ENCODE results near the gene BCL2A1.
"Not testable (repeated sequence)": the region's sequence is repeated elsewhere in the genome, so short reads cannot be mapped to it uniquely, and the experiment has no call there.

Gene BCL2A1

DNA sequence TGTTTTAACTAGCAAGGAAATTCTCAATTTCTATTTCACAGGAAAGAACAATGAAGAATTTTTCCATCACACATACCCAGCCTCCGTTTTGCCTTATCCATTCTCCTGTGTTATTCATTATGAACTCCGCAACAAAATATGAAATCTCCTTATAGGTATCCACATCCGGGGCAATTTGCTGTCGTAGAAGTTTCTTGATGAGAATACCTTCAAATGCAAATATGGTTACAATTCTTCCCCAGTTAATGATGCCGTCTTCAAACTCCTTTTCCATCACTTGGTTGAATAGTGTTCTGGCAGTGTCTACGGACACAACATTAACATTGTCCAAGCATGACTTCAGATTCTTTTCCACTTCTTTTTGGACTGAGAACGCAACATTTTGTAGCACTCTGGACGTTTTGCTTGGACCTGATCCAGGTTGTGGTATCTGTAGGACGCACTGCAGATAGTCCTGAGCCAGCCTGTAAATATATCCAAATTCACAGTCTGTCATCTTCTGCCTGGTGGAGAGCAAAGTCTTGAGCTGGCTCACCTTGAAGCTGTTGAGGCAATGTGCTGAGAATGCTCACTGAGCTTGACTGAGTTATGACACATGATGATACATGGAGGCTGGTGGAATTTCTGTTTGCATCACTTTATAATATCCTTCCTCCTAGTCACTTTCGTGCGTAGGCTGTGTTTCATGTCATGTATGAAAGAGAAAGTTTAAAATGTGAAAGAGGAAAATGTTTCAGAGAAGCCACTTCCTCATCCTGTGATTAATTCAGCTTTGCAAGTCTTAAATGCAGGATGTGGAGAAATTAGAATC lies at the start of gene BCL2A1:
BCL2A1 (minus strand) TSS at position 573 of the 811 bp plus-strand sequence; CDS start at position 496, 77 bp downstream.
- H3K36me3 ChIP-seq (ENCODE audit: insufficient read depth, low read length): no peaks in the 10 kb centered on the region
- no peaks in the 10 kb centered on the region for H3K9me3 ChIP-seq (ENCODE audit: control insufficient read depth, insufficient read depth, low read length)
- H3K4me1 ChIP-seq (ENCODE audit: insufficient read depth, low read length): no peaks in the 10 kb centered on the region
- H3K9ac ChIP-seq (ENCODE audit: low read depth, low read length): no peak within 1 kb of the TSS

DNA sequence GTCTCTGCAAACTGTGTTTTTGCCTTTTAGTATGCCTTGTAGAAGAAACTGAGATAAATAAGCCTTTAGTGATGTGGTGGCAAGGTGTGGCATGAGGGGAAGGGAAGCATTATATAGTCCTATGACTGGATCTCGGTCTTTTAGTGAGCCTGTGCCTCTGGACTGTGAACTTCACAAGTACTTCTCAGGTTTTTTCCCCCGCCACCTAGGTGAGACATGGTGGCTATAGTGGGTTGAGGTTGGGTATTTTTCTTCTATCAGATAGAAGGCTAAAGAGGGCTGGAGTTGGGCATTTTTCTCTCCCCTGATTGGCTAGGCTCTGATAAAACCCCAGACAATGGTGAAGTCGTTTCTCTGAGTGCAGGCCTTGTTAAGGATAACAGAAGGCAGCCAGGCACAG lies 49.7 kb upstream of the BCL2A1 start:
- Histone ChIP-seq H3K9me3 (ENCODE audit: control insufficient read depth, insufficient read depth, low read length) (no peaks in the 10 kb centered on the region), H3K4me1 (ENCODE audit: insufficient read depth, low read length) (no peaks in the 10 kb centered on the region), H3K36me3 (ENCODE audit: insufficient read depth, low read length) (no peaks in the 10 kb centered on the region), H3K9ac (ENCODE audit: low read depth, low read length) (no peak overlapping the region)

DNA sequence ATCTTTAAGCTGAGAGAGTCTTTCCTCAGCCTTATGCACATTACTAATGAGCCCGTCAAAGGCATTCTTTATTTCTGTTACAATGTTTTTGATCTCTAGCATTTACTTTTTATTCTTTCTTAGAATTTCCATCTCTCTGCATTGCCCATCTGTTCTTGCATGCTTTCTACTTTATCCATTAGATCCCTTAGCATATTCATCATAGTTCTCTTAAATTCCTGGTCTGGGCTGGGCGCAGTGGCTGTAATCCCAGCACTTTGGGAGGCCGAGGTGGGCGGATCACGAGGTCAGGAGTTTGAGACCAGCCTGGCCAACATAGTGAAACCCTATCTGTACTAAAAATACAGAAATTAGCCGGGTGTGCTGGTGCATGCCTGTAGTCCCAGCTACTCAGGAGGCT lies 49.2 kb upstream of the BCL2A1 start:
- not testable (repeated sequence) for H3K9me3 ChIP-seq (ENCODE audit: control insufficient read depth, insufficient read depth, low read length); H3K9ac ChIP-seq (ENCODE audit: low read depth, low read length); H3K36me3 ChIP-seq (ENCODE audit: insufficient read depth, low read length); H3K4me1 ChIP-seq (ENCODE audit: insufficient read depth, low read length)

DNA sequence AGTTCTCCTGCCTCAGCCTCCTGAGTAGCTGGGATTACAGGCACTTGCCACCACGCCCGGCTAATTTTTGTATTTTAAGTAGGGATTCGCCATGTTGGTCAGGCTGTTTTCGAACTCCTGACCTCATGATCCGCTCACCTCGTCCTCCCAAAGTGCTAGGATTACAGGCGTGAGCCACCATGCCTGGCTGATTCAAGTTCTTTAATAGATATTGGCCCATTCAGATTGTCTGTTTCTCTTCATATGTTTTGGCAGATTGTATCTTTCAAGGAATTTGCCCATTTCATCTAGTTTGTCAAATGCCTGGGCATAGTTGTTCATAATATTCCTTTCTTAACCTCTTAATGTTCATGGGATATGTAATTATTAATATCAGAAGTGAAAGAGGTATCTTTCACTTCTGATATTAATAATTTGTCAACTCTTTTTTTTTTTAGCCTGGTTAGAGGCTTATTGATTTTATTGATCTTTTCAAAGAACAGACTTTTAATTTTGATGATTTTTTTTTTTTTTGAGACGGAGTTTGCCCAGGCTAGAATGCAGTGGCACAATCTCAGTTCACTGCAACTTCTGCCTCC lies 48.3 kb upstream of the BCL2A1 start:
- no peaks in the 10 kb centered on the region for H3K36me3 ChIP-seq (ENCODE audit: insufficient read depth, low read length)
- H3K9ac ChIP-seq (ENCODE audit: low read depth, low read length): no peak overlapping the region
- H3K9me3 ChIP-seq (ENCODE audit: control insufficient read depth, insufficient read depth, low read length): no peaks in the 10 kb centered on the region
- no peaks in the 10 kb centered on the region for H3K4me1 ChIP-seq (ENCODE audit: insufficient read depth, low read length)

DNA sequence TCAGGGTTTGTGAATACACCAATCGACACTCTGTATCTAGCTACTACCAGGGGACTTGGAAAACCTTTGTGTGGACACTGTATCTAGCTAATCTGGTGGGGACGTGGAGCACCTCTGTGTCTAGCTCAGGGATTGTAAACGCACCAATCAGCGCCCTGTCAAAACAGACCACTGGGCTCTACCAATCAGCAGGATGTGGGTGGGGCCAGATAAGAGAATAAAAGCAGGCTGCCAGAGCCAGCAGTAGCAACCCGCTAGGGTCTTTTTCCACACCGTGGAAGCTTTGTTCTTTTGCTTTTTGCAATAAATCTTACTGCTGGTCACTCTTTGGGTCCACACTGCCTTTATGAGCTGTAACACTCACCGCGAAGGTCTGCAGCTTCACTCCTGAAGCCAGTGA lies 46.1 kb upstream of the BCL2A1 start:
- not testable (repeated sequence) for H3K36me3 ChIP-seq (ENCODE audit: insufficient read depth, low read length); H3K9ac ChIP-seq (ENCODE audit: low read depth, low read length); H3K4me1 ChIP-seq (ENCODE audit: insufficient read depth, low read length); H3K9me3 ChIP-seq (ENCODE audit: control insufficient read depth, insufficient read depth, low read length)

DNA sequence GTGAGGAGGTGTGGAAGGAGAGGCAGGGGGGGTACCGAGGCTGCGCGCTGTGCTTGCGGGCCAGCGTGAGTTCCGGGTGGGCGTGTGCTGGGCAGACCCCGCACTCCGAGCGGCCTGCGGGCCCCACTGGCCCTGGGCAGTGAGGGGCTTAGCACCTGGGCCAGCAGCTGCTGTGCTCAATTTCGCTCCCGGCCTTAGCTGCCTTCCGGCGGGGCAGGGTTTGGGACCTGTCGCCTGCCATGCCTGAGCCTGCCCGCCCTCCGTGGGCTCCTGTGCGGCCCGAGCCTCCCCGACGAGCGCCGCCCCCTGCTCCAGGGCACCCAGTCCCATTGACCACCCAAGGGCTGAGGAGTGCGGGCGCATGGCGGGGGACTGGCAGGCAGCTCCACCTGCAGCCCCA lies 45.5 kb upstream of the BCL2A1 start:
- H3K9me3 ChIP-seq (ENCODE audit: control insufficient read depth, insufficient read depth, low read length); H3K4me1 ChIP-seq (ENCODE audit: insufficient read depth, low read length); H3K9ac ChIP-seq (ENCODE audit: low read depth, low read length); H3K36me3 ChIP-seq (ENCODE audit: insufficient read depth, low read length): not testable (repeated sequence)

DNA sequence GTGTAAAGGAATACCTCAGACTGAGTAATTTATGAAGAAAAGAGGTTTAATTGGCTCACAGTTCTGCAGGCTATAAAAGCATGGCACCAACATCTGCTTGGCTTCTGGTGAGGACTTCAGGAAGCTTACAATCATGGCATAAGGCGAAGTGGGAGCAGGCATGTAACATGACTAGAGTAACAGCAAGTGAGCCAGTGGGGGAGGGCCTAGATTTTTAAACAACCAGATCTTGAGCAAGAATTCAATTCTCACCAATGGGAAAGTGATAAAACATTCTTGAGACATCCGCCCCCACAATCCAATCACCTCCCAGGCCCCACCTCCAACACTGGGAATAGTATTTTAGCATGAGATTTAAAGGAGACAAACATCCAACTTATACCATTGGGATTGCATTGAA lies 44.2 kb upstream of the BCL2A1 start:
- H3K36me3 ChIP-seq (ENCODE audit: insufficient read depth, low read length): no peaks in the 10 kb centered on the region
- H3K9me3 ChIP-seq (ENCODE audit: control insufficient read depth, insufficient read depth, low read length): no peaks in the 10 kb centered on the region
- no peaks in the 10 kb centered on the region for H3K4me1 ChIP-seq (ENCODE audit: insufficient read depth, low read length)
- no peak overlapping the region for H3K9ac ChIP-seq (ENCODE audit: low read depth, low read length)

DNA sequence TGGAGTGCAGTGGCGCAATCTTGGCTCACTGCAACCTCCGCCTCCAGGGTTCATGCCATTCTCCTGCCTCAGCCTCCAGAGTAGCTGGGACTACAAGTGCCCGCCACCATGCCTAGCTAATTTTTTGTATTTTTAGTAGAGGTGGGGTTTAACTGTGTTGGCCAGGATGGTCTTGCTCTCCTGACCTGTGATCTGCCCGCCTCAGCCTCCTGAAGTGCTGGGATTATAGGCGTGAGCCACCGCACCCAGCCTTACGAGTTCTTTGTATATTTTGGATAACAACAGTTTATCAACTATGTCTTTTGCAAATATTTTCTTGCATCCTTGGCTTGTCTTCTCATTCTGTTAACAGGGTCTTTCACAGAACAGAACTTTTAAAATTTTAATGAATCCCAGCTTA lies 43.2 kb upstream of the BCL2A1 start:
- H3K9me3 ChIP-seq (ENCODE audit: control insufficient read depth, insufficient read depth, low read length); H3K9ac ChIP-seq (ENCODE audit: low read depth, low read length); H3K4me1 ChIP-seq (ENCODE audit: insufficient read depth, low read length); H3K36me3 ChIP-seq (ENCODE audit: insufficient read depth, low read length): not testable (repeated sequence)

DNA sequence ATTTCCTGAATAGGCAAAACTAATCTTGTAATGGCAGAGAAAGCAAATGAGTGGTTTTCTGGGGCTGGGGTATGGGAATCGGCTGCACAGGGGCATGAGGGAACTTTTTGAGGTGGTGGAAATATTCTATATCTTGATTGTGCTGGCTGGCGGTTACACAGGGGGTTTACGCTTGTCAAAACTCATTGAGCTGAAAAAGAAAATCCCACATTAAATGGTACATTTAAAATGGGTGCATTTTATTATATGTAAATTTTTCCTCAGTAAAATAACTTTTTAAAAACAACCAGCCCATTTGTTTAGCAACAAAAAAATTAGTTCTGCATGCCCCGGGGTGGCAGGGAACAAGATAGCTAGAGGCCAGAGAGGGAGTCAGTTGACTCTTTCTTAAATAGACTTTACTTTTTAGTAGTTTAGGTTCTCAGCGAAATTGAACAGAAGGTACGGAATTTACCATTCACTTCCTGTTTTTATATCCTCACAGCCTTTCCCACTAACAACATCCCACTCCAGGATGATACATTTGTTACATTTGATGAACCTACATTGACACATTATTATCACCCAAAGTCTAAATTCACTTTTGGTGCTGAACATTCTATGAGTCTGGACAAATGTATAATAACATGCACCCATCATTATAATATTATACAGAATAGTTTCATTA lies 41.2 kb upstream of the BCL2A1 start:
- H3K9me3 ChIP-seq (ENCODE audit: control insufficient read depth, insufficient read depth, low read length): no peaks in the 10 kb centered on the region
- no peaks in the 10 kb centered on the region for H3K36me3 ChIP-seq (ENCODE audit: insufficient read depth, low read length)
- no peak overlapping the region for H3K9ac ChIP-seq (ENCODE audit: low read depth, low read length)
- H3K4me1 ChIP-seq (ENCODE audit: insufficient read depth, low read length): no peaks in the 10 kb centered on the region

DNA sequence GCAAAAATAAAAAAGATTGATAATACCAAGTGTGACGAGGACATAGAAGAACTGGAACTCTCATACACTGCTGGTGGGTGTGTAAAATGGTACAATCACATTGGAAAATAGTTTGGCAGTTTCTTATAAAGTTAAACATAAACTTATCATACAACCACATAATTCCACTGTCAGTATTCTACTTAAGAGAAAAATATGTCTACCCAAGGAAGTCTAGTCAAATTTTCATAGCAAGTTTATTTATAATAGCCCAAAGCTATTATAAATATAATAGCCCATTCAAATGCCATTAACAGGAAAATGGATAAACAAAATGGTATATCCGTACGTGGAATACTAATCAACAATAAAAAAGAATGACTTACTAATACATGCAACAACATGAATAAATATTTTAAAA lies 40.6 kb upstream of the BCL2A1 start:
- H3K4me1 ChIP-seq (ENCODE audit: insufficient read depth, low read length): no peaks in the 10 kb centered on the region
- H3K9ac ChIP-seq (ENCODE audit: low read depth, low read length): no peak overlapping the region
- no peaks in the 10 kb centered on the region for H3K36me3 ChIP-seq (ENCODE audit: insufficient read depth, low read length)
- no peaks in the 10 kb centered on the region for H3K9me3 ChIP-seq (ENCODE audit: control insufficient read depth, insufficient read depth, low read length)

DNA sequence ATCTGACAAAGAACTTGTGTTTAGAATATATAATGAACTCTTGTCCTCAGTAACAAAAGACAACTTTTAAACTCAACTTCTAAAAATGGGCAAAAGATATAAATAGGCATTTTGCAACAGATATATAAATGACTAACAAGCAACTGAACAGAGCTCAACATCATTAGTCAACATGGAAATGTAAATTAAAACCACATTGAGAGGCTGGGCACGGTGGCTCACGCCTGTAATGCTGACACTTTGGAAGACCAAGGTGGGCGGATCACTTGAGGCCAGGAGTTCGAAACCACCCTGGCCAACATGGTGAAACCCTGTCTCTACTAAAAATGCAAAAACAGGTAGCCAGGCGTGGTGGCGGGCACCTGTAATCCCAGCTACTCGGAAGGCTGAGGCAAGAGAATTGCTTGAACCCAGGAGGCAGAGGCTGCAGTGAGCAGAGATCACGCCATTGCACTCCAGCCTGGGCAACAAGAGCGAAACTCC lies 40.1 kb upstream of the BCL2A1 start:
- not testable (repeated sequence) for H3K4me1 ChIP-seq (ENCODE audit: insufficient read depth, low read length); H3K9me3 ChIP-seq (ENCODE audit: control insufficient read depth, insufficient read depth, low read length); H3K9ac ChIP-seq (ENCODE audit: low read depth, low read length); H3K36me3 ChIP-seq (ENCODE audit: insufficient read depth, low read length)

DNA sequence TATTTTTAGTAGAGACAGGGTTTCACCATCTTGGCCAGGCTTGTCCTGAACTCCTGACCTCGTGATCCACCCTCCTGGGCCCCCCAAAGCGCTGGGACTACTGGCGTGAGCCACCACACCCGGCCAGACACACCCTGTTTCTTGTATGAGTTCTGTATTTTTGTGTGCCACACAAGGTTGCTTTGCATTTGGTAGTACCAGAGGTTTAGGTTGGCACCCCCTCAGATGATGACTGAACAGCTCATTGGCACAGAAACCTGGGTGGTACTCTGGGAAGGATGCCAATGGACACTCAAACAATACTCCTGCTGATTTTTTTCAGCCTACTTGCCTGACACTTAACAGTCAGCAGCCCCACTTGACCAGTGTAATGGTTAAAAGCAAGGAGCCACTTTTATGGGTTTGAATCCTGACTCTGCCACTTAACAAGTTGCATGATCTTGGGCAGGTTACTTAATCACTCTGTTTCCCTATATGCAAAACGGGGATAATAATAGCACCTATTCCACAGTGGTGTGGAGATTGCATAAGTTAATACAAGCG lies 39.2 kb upstream of the BCL2A1 start:
- H3K4me1 ChIP-seq (ENCODE audit: insufficient read depth, low read length): no peaks in the 10 kb centered on the region
- no peak overlapping the region for H3K9ac ChIP-seq (ENCODE audit: low read depth, low read length)
- no peaks in the 10 kb centered on the region for H3K9me3 ChIP-seq (ENCODE audit: control insufficient read depth, insufficient read depth, low read length)
- no peaks in the 10 kb centered on the region for H3K36me3 ChIP-seq (ENCODE audit: insufficient read depth, low read length)

DNA sequence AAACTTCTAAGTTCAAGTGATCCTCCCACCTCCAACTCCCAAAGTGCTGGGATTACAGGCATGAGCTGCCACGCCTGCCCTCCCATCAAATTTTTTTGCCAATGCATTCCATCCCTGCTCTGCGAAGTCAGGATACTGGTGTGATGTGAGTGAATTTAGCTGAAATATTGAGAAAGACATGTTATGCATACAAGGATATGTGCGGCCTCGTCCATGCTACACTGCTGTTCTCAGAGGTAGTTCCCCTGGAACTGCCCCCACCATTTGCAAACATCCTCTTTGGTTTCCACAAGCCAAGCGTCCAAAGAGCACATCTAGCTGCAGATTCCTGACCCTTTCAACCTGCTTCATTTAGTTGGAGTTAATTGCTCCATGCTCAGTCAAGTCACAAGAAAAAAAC lies 36.5 kb upstream of the BCL2A1 start:
- H3K9ac ChIP-seq (ENCODE audit: low read depth, low read length): no peak overlapping the region
- no peaks in the 10 kb centered on the region for H3K36me3 ChIP-seq (ENCODE audit: insufficient read depth, low read length)
- H3K9me3 ChIP-seq (ENCODE audit: control insufficient read depth, insufficient read depth, low read length): no peaks in the 10 kb centered on the region
- no peaks in the 10 kb centered on the region for H3K4me1 ChIP-seq (ENCODE audit: insufficient read depth, low read length)

DNA sequence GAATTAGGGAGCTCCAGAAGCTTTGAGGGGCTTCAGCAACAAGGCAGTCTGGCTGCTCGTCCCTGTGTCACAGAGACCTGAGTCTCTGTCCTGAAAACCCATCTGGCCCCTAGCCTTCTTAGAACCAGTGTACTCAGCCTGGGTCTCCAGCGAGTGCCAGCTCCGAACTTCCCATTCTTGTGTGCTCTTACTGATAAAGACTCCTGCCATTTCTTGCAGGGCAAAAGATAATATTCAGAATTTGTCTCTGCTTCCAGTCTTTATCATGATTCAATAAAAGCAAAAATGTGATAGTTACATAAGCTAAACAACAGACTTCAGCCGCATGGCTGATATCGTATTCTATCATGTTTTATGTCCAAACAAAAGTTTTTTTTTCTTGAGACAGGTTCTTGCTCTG lies 36.0 kb upstream of the BCL2A1 start:
- H3K4me1 ChIP-seq (ENCODE audit: insufficient read depth, low read length): no peaks in the 10 kb centered on the region
- H3K36me3 ChIP-seq (ENCODE audit: insufficient read depth, low read length): no peaks in the 10 kb centered on the region
- no peak overlapping the region for H3K9ac ChIP-seq (ENCODE audit: low read depth, low read length)
- no peaks in the 10 kb centered on the region for H3K9me3 ChIP-seq (ENCODE audit: control insufficient read depth, insufficient read depth, low read length)

Data from ES-I3 (cell line).